UCSD-AML1 (cell line): Measurements from ENCODE around the gene SRSF10.
"Not testable (repeated sequence)": the region's sequence is repeated elsewhere in the genome, so short reads cannot be mapped to it uniquely, and the experiment has no call there.

ENCODE experiments used
- DNase-seq: peaks from one replicate; lab custom pipeline; 2025; ENCODE audit not compliant: unreplicated experiment; lab: John Stamatoyannopoulos, UW

SRSF10 gene

DNA sequence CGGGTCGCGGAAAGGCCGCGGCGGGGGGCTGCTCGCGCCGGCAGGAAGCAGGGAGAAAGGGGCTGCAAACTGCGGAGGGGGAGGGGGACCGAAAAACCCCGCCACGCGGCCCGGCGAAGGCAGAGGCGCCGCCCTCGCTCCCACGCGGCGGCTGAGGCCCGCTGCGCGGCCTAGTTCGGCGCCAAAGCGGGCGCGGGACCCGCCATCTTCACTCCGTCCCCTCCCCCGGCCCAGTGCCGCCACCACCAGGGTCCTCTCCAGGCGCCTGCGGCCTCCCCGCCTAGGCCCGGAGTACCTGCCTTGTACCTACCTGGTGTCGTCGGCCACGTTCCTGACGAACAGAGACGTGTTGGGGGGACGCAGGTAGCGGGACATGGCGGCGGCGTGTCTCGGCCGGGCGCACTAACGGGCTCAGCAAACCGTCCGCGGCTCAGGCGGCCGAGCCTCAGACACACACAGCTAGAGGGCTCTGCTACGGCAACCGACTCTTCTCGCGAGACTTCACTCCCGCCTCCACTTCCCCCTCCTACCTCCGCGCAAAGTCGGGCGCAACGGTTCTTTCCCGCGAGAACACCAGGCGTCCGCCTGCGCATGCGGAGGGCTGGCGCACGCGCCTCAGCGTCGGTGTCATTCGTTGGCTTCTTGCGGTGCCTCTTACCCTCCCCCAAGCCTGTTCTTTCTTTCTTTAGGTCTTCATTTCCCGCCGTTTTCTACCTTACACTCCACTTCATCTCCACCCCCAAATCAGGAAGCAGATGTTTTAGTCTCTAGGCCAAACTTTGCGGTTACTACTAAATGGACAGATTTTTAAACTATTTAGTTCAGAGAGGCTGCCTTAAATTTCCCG lies at the start of gene SRSF10:
Gene SRSF10 (minus strand): TSS at position 447 of the 847 bp plus-strand sequence. CDS start 72 bp downstream, at position 375.
- peak; percentile 99 for DNase-seq

DNA sequence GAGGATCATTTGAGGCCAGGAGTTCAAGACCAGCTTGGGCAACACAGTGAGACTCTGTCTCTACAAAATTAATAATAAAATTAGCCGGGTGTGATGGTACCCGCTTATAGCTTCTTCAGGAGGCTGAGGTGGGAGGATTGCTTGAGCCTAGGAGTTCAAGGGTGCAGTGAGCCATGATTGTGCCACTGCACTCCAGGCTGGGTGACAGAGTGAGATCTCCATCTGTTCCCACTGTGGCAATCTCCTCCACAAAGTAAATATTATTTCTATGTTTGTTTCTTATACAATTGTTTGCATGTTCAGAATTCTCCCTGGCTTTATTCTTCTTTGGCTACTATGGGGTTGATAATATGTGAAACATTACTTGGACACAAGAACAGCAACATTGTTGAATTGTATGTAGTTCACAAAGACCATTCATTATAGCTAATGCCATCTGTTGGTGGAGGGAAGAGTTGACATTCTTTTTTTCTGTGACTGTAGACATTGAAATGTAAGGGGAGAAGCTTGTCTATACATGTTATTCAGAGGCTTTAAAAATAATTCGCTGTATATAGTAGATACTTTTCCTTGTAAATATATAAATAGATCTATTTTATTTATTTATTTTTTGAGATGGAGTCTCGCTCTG lies 47.8 kb upstream of the SRSF10 start:
- no peak for DNase-seq

DNA sequence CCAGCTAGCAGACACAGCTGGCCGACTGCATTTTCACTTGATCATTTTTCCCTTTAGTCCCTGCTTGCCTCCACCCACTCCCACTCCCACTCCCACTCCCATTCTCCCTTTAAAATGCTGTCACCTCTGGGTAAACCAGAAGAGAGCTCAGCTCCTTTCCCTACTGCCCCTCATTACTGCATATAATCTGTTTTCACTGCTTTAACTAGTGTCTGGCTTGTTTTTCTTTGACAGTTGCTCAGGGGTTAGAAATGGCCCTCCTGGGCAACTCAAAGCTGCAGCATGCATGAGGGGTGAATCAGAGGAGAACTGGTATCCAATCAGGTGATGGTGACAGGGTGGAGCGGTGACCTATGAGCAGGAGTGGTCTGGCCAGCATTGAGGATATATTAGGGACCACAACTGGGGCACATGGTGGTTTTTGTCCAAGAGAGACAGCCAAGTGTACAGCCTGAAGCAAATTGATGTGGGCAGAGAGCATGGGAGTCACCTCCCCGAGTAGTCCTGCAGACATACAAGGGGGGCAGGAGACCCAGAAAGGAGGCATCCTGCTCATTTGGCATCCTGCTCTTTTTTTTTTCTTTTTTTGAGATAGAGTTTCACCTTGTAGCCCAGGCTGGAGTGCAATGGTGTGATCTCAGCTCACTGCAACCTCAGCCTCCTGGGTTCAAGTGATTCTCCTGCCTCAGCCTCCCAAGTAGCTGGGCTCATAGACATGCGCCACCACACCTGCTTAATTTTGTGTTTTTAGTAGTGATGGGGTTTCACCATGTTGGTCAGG lies 42.6 kb upstream of the SRSF10 start:
- DNase-seq = no peak

DNA sequence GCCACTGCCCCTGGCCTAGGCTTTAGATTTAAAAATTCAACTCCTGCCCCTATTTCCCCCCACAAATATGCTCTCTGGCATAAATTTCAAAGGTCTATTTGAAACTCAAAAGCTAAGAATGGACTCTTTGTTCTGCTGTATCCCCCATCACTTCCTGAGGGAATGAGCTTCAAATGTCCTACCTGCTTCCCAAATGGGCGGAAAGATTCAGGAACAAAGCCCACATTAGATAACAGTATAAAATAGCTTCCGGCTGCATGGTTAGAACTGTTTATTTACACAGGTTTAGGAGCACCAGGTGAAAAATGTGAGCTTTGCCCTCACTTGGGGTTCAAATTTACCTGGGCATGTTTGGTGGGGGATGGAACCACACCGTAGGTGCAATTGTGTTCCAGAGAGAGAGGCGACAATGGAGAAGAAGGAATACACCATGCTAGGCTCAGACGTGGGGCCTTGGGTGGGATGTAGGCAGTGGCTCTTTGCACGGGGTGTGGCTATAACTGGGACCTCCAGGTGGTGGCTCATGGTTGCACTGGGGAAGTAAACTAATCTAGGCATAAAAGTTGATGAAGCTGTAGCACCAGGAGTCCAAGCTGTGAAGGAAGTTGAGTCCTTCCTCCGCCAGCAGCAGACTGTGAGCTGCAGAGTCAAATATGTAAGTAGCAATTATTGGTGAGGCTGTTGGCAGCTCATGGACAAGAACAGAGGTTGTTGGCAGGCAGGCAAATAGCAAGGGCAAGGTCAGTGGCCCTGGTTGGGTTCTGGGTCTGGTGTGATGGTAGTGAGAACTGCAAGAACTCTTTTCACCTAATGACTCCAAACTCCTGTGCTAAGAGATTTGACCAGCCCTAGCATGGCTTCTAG lies 41.5 kb upstream of the SRSF10 start:
- no peak for DNase-seq

DNA sequence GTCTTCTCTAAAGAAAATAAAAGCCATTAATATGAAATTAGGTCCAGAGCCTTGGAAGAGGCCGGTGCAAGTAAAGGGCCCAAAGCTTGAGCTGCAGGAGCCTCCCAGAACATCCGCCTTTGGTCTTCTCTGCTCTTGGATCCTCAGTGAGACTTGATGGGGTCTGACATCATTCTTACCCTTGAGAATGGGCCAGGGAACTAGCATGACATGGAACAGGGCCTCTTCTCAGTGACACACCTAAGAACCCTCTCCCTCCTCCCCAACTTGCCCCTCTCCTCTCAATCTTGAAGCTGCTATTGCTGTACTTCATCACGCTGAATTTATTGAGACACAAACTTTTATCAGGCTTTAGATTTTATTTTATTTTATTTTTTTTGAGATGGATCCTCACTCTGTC lies 40.3 kb upstream of the SRSF10 start:
- no peak for DNase-seq

DNA sequence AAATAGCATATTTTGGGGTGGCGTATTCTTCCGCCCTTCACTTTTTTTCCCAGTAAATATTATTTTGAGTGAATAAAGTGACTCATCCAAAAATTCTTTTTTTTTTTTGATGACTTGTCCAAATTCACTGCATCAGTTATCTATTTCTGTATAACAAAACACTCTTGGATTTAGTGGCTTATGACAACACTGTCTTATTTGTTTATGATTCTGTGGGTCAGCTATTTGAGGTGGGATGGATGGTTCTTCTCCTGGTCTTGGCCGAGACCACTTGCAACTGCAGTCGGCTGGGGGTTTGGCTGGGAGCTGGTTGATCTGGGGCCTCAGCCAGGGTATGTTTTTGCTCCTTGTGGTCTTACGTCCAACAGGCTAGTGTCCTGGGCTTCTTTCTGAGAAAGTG lies 39.9 kb upstream of the SRSF10 start:
- no peak for DNase-seq

DNA sequence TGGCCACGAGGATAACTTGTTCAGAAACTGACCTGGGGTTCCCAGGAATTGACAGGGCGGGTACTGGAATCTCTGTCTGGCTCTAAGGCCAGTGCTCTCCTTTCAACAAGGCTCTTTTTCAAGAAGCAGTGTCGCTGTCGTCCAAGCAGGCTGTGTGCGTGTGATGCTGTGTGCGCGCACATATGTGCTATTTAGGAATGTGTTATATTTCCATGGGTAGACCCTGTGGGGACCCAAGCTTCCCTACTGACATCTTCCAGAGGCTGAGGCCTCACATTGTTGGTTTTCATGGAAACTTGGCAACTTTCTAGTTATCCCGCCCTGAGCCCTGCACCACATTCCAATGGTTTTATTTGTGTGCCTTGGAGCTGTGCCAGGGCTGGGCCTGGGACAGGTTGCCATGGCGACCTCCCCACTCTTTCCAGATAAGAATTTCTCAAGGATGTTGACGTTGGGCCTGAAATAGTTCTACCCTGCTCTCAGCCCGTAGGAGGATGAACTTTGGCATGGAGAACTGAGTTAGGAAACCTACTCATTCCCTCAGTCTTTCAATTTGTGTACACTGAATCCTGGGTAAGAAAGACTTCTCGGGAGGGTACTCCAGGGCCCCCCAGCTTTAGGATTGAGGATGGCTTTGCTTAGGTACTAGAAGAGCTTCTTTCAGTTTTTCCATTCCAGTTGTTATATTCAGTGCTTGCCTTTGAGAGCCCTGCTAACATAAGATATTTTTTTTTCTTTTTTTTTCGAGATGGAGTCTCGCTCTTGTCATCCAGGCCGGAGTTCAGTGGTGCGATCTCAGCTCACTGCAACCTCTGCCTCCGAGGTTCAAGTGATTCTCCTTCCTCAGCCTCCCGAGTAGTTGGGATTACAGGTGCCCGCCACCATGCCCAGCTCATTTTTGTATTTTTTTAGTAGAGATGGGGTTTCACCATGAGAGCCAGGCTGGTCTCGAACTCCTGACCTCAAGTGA lies 38.8 kb upstream of the SRSF10 start:
- DNase-seq = peak; percentile 36

DNA sequence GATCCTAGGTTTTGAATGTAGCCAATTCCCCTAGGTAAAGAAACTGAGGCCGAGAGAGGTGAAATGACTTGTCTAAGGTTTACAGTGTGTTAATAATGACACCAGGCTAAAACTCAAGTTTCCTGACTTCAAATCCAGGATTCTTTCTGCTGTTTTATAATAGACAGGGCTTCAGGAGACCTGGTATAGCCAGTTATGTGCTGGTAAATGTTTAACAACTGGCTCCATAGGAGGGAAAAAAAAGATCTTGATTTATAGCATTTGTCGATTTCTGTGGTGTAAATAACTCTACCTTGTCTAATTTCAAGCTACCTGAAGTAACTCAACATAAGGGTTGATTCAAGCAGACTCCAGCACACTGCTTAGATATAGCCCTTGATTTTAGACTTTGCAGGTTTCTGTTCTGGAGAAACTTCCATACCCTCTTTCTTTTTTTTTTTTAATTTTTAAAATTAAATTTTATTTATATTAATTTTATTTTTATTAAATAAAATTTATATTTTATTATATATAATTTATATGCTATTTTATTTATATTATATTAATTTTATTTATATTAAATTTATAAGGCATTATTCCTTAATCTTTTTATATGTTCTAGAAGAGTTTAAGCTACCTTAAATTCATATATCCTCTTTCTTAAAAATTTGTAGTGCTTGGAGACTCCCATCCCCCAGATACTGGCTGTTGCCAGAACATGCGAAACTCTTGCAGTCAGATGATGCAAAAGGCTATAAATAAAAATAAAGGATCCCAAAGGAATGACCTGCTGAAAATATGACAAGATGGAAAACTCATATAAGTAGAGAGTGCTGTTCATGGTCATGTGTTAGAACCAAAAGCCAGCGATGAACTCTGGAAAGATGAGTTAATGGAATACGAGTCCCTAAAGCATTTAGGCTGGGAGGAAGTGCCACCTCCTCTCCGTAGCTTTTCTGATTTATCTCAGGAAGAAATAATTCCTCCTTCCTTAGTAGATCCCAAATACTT lies 35.4 kb upstream of the SRSF10 start:
- no peak for DNase-seq

DNA sequence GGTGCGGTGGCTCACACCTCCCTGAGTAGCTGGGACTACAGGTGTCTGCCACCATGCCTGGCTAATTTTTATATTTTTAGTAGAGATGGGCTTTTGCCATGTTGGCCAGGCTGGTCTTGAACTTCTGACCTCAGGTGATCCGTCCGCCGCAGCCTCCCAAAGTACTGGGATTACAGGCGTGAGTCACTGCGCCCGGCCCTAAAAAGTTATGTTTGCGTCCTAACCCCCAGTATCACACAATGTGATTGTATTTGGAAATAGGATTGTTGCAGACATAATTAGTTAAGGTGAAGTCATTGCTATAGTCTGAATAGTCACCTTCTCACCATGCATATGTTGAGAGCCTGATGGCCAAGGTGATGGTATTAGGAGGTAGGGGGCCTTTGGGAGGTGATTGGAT lies 32.8 kb upstream of the SRSF10 start:
- DNase-seq = not testable (repeated sequence)

DNA sequence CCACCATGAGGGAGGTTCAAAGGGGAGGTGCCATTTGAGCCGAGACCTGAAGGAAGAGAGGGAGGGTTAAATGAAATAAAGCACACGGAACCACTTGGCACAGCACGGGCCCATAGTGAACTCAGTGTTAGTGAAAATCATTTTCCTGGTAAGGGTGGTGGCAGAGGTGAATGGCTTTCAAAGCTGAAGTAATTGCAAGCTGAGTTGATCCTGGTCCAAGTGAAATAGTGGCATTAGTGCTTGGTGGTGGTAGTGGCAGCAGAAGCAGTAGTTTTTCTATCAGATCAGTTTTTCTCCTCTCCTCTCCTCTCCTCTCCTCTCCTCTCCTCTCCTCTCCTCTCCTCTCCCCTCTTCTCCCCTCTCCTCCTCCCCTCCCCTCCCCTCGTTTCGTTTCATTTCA lies 30.5 kb upstream of the SRSF10 start:
- DNase-seq = no peak

DNA sequence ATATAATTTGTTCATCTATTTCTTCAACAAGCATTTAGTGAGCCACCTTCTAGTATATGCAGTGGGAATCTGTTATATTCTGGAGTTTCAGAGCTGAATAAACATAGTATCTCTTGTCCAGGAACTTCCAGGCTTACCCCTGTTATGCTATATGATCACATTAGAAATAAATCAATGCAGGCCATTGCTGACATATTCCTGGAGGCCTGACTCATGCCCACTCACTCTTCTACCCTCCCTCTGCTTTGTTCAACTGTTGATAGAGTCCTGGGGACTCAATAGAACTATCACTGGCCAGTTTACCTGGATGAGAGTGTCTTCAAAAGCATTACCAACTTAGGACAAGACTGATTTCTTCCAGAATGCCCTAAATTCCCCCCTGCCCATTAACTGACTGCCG lies 29.3 kb upstream of the SRSF10 start:
- DNase-seq = no peak

DNA sequence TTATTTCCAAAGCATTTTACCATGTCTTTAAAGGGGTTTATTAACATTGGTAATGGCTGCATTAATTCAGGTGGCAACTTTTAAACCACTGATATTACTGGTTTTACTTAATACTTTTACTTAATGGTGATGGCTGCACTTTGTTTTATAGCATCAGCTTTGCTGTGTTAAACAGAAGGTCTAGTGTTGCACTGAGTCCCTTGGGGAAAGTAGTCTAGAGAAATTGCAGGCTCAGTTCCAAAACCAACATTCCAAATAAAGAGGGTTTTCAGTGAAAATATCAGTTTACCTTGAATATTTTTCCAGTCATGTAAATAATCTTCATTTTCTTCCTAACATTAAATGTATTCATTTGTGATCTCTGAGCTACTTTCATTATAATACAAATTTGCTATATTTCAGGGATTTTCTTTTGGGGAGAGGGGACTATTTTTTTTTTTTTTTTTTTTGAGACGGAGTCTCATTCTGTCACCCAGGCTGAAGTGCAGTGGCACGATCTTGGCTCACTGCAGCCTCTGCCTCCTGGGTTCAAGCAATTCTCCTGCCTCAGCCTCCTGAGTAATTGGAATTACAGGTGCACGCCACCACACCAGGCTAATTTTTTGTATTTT lies 28.6 kb upstream of the SRSF10 start:
- DNase-seq = not testable (repeated sequence)

DNA sequence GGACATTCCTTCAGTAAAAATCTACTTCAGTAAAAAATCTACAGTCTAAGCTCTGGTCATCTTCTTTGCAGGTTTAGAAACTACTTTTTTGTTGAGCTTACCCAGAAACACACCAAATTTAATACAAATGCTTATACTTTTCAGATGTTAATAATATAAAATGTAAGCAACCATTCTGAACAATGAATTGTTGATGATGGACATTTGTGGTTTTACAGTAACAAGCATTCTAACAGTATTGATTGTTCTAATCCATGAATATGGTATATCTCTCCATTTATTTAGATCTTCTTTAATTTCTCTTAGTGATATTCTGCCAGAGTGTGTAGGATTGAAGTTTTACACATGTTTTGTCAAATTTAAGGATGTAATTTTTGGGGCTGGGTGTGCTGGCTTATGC lies 27.0 kb upstream of the SRSF10 start:
- no peak for DNase-seq

DNA sequence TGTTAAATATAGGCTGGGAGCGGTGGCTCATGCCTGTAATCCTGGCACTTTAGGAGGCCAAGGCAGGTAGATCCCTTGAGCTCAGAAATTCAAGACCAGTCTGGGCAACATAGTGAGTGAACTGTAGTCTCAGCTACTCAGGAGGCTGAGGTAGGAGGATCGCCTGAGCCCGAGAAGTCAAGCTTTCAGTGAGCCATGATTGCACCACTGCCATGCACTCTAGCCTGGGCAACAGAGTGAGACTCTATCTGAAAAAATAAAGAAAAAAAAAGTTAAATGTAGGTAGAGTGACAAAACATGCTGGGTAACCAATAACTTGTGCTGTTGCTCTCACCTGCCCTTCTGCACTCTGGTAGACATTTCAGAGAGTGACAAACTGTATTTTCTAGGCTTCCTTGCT lies 25.0 kb upstream of the SRSF10 start:
- no peak for DNase-seq

DNA sequence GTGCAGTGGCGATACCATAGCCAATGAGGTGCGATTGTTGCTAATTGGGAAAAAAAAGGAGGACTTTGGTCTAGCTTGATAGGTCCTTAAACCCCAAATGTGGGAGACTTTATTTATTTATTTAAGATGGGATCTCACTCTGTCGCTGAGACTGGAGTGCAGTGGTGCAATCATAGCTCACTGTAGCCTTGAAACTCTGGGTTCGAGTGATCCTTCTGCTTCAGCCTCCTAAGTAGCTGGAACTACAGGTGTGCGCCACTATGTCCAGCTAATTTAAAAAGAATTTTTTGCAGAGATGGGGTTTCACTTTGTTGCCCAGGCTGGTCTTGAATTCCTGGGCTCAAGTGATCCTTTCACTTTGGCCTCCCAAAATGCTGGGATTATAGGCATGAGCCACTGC lies 24.0 kb upstream of the SRSF10 start:
- no peak for DNase-seq

DNA sequence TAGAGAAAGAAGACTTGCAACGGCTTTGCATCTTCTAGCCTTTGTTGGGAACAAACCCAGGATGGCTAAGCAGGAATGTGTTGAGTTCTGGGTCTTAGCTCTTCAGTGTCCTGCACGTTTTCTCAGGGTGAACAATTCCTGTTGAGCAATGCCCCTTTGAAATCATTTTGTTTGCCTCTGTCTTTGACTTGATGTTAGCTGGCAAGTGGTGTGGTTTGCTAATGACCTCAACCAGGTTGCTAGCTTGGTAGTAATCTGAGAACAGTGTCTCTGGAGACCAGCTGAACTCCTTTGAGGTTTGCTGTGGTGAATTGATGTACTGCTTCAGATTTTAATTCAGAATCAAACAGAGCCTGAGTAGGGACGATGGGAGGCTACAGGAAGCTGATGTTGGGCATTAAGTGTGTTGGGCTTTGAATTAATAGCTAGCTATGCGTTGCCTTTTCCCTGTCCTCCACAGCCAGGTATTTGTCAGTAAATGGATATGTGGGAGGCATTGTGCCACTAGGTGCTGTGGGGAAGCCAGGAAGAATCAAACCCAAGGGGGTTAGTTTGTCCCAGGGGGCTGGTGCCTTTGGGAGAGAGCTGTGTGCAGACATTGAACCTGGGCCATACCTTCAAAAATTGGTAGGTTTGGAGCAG lies 23.3 kb upstream of the SRSF10 start:
- DNase-seq = no peak

DNA sequence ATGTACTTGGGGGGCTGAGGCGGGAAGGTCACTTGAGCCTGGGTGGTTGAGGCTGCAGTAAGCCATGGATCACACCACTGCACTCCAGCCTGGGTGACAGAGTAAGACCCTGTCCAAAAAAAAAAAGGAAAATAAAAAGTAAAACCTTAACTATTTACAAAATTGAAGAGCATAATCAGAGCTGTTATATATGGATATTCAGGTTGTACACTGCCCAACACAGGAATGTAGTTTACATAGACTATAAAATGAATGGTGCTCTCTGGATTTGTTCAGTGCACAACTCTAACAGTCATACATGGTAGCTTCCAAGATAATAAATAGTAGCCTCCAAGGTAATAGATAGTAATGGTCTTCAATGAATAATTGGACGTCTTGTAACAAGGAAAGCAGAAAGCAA lies 22.6 kb upstream of the SRSF10 start:
- DNase-seq = no peak
